ENCODE data around the gene ORAI2. TPM values are rescaled to one million over a fixed set of nuclear protein-coding genes. Genes with fewer than 3 reads are reported as not detected.

Gene ORAI2
- total and polyA plus RNA-seq, 9 donors: 3.2 to 18.9 (median 15.6) TPM

DNA sequence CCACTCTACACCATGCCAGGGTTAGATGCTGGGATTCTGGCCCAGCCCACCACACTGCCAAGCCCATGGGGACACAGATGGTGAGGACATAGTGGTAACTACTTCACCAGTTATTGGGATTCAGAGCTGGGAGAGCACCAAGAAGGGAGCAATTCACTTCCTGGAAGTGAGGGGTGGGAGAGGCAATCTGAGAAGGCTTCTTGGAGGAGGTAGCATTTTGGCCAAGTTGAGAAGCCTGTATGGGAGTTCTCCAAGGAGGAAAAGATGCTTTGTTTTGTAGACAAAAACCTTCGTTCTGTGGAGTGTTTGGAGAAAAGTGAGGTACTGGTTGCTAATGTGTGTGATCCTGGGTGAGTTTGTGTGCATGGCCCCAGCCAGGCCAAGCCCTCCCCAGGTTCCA, 41.0 kb upstream of the ORAI2 start:
- no peak for DNase-seq

DNA sequence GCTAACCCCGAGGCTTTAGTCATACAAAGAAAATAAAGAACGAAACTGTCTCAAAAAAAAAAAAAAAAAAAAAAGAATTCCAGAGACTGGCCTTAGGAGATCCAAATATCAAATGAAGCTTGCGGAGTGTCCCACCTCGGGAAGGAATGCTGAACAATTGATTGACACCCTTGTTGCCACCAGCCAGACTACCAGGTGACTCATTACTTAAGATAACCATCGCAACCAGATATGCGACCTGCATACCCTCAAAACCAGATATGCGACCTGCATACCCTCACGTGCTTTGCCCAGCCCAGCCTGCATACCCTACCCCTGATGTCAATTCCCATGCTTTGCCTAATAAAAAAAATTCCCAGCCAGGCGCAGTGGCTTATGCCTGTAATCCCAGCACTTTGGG, 39.9 kb upstream of the ORAI2 start:
- Histone ChIP-seq H3K9me3 (no peaks in the 10 kb centered on the region), H3K4me1 (ENCODE audit: insufficient read depth) (peaks cover 4% of the 10 kb centered on the region), H3K4me3 (no peak overlapping the region), H3K36me3 (no peaks in the 10 kb centered on the region), H3K27me3 (no peaks in the 10 kb centered on the region), H3K27ac (no peak overlapping the region)
- DNase-seq: no peak
- no peak for TF ChIP-seq POLR2A (IDR thresholded peaks at IDR 0.05)
- TF ChIP-seq EP300 (IDR thresholded peaks at IDR 0.05): no peak
- TF ChIP-seq, protein P1, sequence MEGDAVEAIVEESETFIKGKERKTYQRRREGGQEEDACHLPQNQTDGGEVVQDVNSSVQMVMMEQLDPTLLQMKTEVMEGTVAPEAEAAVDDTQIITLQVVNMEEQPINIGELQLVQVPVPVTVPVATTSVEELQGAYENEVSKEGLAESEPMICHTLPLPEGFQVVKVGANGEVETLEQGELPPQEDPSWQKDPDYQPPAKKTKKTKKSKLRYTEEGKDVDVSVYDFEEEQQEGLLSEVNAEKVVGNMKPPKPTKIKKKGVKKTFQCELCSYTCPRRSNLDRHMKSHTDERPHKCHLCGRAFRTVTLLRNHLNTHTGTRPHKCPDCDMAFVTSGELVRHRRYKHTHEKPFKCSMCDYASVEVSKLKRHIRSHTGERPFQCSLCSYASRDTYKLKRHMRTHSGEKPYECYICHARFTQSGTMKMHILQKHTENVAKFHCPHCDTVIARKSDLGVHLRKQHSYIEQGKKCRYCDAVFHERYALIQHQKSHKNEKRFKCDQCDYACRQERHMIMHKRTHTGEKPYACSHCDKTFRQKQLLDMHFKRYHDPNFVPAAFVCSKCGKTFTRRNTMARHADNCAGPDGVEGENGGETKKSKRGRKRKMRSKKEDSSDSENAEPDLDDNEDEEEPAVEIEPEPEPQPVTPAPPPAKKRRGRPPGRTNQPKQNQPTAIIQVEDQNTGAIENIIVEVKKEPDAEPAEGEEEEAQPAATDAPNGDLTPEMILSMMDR (IDR thresholded peaks at IDR 0.05): no peak
- whole genome bisulfite sequencing, 3 donors: 87 to 94% (median 87%) methylated on average over 9 of the region's 9 CpGs
- intact Hi-C loops (cut with DNase I): loop anchor here (5.0 to 10.0 kb wide), 2 partner anchors 111 to 849 kb away; no protein-coding TSS in a partner anchor

More for the DNA sequence above, 41.0 kb upstream of the ORAI2 start:
- H3K27me3 ChIP-seq: no peaks in the 10 kb centered on the region
- no peak overlapping the region for H3K4me3 ChIP-seq
- intact Hi-C loops (cut with DNase I): loop anchor here (5.0 to 10.0 kb wide), 2 partner anchors 110 to 848 kb away; no protein-coding TSS in a partner anchor
- no peaks in the 10 kb centered on the region for H3K9me3 ChIP-seq
- TF ChIP-seq, protein P1 (IDR thresholded peaks at IDR 0.05): no peak
- TF ChIP-seq EP300 (IDR thresholded peaks at IDR 0.05) (no peak), POLR2A (IDR thresholded peaks at IDR 0.05) (no peak)
- H3K36me3 ChIP-seq: no peaks in the 10 kb centered on the region
- H3K4me1 ChIP-seq (ENCODE audit: insufficient read depth): peaks cover 3% of the 10 kb centered on the region
- 81 to 85% (median 82%) methylated on average over 1 of the region's 1 CpG for WGBS, 3 donors
- no peak overlapping the region for H3K27ac ChIP-seq

DNA sequence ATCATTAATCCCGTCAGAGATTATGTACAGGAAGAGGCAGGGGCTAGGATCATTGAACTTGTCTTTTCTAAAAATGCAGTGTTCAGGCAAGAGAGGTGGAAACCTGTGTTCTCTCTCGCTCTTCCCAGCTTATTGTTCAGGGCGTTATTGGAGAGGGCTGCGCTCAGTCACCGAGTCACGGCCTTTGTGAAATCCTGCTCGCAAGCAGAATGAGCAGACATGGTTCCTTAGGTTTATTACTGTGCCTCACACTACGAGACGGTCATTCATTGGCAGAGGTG, 37.8 kb upstream of the ORAI2 start:
- TF ChIP-seq, protein P1 (IDR thresholded peaks at IDR 0.05): no peak
- TF ChIP-seq EP300 (IDR thresholded peaks at IDR 0.05): no peak
- no peak for TF ChIP-seq POLR2A (IDR thresholded peaks at IDR 0.05)
- peak overlapping the region; percentile 93 for H3K4me3 ChIP-seq
- H3K4me1 ChIP-seq (ENCODE audit: insufficient read depth): peaks cover 4% of the 10 kb centered on the region
- intact Hi-C loops (cut with DNase I): loop anchor here in 1 of 4 donors (10.0 kb wide), 1 partner anchor 851 kb away; no protein-coding TSS in a partner anchor
- H3K9me3 ChIP-seq: no peaks in the 10 kb centered on the region
- no peaks in the 10 kb centered on the region for H3K36me3 ChIP-seq
- WGBS, 3 donors: 2 to 11% (median 3%) methylated on average over 9 of the region's 9 CpGs
- no peak for DNase-seq
- no peaks in the 10 kb centered on the region for H3K27me3 ChIP-seq
- H3K27ac ChIP-seq: peak overlapping the region in 1 of 2 donors; percentile 76

DNA sequence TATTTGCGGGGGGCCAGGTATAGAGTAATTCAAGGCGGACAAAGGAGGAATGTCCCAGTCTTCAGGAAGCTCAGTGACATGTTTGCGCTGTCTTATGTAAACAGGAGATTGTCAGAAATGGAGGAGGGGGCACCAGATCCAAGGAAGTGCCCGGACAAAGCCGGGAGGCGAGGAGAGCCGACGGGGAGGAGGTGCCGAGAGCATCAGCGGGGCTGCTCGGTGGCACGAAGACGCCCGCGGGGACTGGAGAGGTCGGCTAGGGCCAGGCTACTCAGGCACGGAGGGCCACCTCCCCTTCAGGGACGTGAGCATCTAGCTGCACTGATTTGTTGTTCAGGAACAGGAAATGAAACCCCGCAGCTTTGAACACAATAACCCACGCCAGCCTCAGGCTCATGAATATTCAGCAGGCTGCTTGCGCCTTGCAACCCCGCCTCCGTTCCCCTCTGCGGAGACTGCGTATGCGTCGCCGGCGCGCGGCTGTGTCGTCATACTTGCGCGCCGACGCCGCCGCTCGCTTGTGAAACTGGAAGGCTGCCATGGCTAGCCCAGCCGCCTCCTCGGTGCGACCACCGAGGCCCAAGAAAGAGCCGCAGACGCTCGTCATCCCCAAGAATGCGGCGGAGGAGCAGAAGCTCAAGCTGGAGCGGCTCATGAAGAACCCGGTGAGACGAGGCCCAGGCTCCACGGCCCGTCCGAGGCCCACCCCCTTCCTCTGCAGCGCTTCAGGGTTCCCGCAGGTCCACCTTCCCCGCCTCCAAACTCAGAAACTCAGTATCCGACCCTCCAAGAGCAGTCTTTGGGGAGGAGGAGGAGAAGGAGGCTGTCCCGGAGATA, 37.3 kb upstream of the ORAI2 start, which contains the start of gene PRKRIP1:
TSS of gene PRKRIP1 (plus strand) at position 491 of the 837 bp plus-strand sequence. CDS start at position 540, 49 bp downstream.
- 0 to 1% (median 0%) methylated on average over 50 to 57 of the region's 59 CpGs for WGBS, 3 donors
- Histone ChIP-seq H3K9me3 (no peaks in the 10 kb centered on the region), H3K27ac (peak within 1 kb of the TSS; percentile 46 to 76), H3K27me3 (no peaks in the 10 kb centered on the region), H3K4me3 (peak within 1 kb of the TSS; percentile 93), H3K4me1 (ENCODE audit: insufficient read depth) (peaks cover 4% of the 10 kb centered on the region), H3K36me3 (no peaks in the 10 kb centered on the region)
- DNase-seq: peak; percentile 69 to 85 (median 82)
- intact Hi-C loops (cut with DNase I): loop anchor here in 1 of 4 donors (10.0 kb wide), 1 partner anchor 851 kb away; no protein-coding TSS in a partner anchor
- TF ChIP-seq, protein P1 (IDR thresholded peaks at IDR 0.05): no peak
- TF ChIP-seq EP300 (IDR thresholded peaks at IDR 0.05) (no peak), POLR2A (IDR thresholded peaks at IDR 0.05) (peak; percentile 10)
